CD4-positive, alpha-beta T cell treated with Interleukin-10 for 1 hour (primary cell): ENCODE data around the gene VPS52.

Source experiments
- DNase-seq: peaks from one replicate; pipeline ENCODE4 v3.0.0-alpha.2; 2020

VPS52 gene

DNA sequence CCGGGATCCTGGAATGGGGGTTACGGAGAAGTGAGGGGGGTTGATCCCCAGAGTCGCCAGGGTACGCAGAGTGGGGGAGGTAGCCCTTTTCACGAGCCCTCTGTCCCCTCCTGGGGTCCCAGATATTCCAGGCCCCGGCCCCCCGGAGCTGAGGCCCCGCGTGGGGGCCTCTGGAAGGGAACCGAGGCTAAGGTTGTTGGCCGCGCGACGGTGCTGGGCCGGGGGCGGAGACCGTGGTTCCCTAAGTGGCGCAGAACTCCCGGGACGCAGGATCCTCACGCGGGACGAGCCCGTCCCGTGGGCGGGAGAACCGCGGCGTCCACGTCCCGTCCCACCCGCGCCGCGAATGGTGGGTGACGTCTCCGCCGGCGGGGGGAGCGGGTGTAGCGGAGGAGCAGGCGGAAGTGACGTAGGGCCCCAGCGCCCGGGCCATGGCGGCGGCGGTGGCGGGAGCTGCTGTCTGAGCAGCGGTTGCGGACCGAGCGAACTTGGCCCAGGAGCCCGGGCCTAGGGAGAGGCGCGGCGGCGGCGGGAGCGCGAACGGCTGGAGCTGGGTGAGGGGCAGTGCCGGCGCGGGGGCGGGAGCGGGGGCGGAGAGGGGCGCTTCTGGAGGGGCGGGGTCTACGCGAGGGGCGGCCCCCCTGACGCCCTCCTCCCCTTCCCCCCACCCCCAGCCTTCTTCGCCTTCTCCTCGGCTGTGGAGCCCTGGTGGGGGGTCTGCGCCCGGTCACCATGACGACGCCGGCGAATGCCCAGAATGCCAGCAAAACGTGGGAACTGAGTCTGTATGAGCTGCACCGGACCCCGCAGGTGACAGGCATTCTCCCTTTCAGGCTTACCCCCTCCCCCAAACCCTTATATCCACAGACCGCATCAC is 63.3 kb downstream of the VPS52 start, which contains the start of gene RING1:
TSS of gene RING1 (plus strand) at position 410 of the 877 bp plus-strand sequence. CDS start at position 733, 323 bp downstream.
- peak; percentile 88 for DNase-seq

DNA sequence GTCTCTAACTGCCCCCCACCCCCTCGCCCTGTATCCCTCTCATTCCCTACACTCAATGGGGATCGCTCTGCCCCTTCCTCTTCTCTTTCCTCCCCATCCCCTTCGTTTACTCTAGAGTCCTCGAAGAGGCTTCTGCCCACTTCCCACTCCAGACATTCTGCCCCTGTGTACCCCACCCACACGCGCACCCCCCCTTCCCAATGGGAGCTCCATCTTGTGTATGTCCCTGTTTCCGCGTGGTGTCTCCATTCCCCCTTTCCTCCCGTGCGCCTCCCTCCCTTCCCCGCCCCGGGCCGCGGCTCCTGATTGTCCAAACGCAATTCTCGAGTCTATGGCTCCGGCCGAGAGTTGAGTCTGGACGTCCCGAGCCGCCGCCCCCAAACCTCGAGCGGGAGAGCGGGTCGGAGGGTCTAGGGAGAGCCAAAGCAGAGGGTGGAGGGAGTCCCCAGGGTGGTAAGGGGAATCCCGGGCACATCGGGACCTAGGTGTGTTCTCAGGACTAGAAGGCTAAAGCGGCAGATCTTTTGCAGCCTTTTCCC is 64.1 kb downstream of the VPS52 start:
- peak; percentile 34 for DNase-seq

DNA sequence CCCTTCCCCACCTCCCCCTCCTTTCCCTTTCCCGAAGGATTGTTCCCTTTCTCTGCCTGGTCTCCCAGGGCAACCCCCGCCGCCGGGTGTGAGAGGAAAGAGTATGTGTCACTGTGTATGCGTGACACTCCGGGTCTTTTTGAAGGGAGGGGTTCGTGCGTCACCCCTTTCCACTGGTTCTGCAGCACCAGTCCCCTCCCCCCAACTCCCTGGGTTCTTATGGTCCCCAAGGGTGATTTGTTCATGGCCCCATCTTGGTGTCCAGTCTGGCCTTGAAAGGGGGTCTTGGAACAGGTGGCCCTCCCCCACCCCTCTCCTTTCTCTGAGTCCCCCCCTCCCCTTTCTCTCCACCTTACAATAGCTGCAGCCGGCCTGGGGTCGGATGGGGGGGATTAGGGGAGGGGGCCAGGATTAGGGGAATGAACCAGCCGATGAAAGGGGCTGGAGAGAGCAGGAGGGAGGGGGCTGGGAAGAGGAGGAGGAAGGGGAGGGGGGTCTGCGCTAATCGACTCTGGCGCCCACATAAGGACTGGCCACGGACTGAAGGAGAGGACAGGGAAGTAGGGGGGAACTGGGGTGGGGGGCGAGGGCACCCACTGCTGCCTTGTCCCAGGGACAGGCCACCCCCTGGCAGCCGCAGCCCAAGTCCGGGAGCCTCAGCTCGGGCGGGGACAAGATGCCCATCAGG is 64.7 kb downstream of the VPS52 start:
- no peak for DNase-seq

DNA sequence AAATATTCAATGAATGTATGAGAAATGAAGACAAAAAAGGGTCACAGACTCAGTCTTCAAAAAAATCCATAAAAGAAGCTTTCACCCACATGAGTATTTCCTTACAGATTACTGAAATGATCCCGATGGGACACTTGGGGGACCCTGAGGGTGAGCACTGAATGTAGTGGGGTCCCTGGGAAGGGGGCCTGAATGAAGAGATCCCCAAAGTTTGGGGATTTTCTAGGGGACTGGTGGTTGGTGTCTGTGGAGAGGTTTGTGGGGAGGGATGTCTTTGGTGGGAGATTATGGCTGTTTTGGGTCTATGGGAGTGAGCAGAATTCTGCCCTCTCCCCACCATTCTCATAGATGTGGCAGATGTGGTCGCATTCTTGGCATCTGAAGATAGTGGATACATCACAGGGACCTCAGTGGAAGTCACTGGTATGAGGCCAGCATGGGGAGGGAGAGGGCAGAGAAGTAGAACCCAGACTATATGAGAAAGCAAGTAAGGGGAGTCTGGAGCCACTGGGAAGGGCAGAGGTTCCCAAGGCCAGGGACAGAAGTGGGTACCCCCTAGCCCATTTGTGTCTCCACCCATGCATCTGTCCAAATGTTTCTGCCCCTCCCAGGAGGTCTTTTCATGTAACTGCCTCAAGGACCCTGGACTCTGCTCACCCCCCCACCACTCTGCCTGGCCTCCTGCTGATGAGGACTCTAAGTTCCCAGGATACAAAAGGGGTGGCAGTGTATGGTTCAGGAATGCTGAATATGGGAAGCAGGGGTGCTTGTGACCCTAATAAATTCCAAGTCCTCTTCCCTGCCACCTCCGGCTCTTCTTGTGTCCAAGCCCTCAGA is 65.4 kb downstream of the VPS52 start:
- no peak for DNase-seq

DNA sequence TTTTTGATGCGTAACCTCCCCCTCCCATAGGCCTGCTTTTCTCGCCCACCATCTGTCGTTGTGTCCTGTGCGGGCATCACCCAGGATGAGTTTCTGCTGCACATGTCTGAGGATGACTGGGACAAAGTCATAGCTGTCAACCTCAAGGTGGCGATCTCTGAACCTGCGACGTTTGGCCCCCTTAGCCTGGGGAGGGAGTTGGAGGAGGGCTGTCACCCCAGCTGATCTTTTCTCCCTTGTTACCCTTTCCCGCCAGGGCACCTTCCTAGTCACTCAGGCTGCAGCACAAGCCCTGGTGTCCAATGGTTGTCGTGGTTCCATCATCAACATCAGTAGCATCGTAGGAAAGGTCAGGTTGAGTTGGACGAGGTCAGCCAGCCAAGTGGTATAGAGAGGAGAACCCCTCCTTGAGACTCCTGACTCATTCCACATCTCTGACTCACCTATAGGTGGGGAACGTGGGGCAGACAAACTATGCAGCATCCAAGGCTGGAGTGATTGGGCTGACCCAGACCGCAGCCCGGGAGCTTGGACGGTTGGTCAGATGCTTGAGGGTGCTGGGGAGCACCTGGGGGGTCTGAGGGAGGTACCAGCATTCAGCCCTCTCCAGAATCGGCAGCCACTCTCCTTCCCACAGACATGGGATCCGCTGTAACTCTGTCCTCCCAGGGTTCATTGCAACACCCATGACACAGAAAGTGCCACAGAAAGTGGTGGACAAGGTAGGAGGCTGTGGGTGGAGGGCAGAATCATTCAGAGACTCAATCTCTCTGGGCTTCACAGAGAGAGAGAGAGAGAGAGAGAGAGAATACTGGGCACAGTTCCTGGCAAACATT is 66.3 kb downstream of the VPS52 start:
- DNase-seq, result peak; percentile 29

DNA sequence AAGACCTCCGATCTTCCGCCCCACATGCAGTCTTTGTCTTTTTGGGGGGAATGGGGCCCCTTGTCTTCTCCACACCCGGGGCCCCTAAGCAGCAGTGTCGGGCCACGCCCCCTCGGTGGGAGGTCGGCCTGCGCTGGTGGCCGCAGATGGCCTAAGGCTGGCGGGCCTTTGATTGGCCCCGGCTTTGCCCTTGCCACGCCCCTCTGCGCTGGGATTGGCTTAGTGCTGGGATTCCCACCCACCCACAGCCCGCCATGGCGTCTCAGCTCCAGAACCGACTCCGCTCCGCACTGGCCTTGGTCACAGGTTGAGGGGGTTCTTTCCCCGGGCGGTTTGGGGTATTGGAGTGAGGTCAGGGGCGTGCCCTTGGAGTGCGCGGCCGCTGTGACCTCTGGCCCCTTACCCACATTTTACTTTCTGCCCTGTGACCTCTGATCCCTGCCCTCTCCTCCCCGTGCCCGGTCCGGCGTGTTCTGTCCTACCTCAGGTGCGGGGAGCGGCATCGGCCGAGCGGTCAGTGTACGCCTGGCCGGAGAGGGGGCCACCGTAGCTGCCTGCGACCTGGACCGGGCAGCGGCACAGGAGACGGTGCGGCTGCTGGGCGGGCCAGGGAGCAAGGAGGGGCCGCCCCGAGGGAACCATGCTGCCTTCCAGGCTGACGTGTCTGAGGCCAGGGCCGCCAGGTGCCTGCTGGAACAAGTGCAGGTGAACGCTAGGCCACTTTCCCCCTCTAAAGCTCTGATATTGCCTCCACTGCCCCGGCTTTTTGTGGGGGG is 67.1 kb downstream of the VPS52 start, which contains the start of gene HSD17B8:
TSS of gene HSD17B8 (plus strand) at position 241 of the 776 bp plus-strand sequence. CDS start at position 255, 14 bp downstream.
- DNase-seq, result peak; percentile 93

DNA sequence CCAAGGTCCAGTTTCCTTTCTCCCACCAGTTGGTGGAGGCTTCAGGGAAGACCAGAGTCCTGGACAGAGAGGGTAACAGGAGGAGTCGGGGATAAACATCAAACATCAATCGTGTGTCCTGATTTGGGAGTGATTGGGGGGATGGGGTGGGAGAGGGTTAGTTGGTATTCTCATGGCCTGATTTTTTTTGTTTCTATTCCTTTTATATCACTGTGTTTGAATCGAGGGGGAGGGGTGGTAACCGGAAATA is 67.6 kb downstream of the VPS52 start:
- no peak for DNase-seq

DNA sequence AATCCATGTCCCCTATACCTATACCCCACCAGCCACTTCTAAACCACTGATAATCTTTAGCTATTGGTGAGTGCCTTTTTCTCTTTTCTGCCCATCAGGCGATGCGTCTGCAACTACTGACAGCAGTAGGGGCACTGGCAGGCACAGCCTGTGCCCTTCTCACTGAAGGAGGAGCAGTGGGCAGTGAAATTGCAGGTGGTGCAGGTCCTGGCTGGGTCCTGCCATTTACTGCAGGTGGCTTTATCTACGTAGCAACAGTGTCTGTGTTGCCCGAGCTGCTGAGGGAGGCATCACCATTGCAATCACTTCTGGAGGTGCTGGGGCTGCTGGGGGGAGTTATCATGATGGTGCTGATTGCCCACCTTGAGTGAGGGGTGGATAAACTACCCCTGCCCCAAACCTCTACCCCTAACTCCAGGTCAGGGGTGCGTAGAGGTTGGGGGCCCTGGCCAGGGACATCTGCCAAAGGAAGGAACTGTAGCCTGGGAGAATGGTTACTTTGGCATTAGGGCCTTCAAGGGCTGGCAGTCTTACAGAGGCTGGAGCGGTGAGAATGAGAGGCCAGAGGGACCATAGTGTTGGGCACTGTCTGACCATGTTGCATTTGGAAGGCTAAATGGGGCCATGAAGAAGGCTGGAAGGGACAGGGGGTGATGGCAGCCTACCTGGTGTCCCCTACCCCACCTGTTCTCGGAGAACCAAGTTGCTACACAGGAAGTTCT is 68.1 kb downstream of the VPS52 start:
- DNase-seq, result no peak

DNA sequence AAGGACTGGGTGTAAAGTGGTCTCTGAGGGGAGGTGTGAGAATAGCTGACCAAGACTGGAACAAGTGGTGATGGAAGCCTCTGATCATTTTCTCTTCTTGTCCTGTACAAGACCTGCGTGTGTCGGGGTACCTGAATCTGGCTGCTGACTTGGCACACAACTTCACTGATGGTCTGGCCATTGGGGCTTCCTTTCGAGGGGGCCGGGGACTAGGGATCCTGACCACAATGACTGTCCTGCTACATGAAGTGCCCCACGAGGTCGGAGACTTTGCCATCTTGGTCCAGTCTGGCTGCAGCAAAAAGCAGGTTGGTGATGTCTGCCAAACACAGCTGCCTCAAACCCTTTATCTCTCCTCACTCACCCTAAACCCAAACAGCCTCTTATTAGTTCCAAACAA is 68.9 kb downstream of the VPS52 start:
- no peak for DNase-seq

DNA sequence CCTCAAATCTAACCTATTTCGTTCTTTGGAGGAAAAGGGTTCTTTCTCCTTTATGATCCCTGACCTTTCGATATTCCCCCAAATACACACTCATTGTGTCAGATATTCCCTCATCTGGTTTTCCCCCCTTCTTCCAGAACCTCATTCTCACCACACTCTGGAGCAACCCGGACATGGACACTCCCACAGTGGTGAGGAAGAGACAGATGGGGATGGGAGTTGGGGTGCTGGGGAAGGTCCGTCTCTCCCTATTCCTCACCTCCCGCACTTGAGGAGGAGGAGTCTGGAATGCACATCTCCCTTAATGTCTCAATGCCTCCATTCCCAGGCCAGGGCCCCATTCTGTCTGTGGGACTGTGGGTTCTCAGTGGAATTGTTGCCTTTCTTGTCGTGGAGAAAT is 69.7 kb downstream of the VPS52 start:
- no peak for DNase-seq

DNA sequence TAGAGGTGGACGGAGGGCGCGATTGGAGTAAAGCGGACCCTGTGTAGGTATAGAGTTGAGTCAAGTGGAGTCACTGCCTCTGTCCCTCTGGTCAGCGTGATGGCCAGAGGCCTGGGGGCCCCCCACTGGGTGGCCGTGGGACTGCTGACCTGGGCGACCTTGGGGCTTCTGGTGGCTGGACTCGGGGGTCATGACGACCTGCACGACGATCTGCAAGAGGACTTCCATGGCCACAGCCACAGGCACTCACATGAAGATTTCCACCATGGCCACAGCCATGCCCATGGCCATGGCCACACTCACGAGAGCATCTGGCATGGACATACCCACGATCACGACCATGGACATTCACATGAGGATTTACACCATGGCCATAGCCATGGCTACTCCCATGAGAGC is 70.5 kb downstream of the VPS52 start:
- DNase-seq, result no peak
